ENCODE measurements around the gene ERCC6L2. TPM values are rescaled to one million over a fixed set of nuclear protein-coding genes. Genes with fewer than 3 reads are reported as not detected.

Gene ERCC6L2
- total and polyA plus RNA-seq, 9 of the 15 experiments (the other 6 are each of a cell fraction or from before 2014, with no cell fraction given) = 7.8 to 42.8 (median 23.6) TPM

- no peak for TF ChIP-seq DIDO1 (tag; IDR thresholded peaks at IDR 0.05; ENCODE audit: low read depth)
- no peak for TF ChIP-seq FOXJ2 (tag; IDR thresholded peaks at IDR 0.05)
- no peak for TF ChIP-seq RBM14 (IDR thresholded peaks at IDR 0.05; ENCODE audit: borderline replicate concordance, insufficient read depth, low read depth, low read length)
- TF ChIP-seq ETV5 (CRISPR knock-in tag; IDR thresholded peaks at IDR 0.05; ENCODE audit: low read depth) = no peak
- no peak for TF ChIP-seq HMGN3 (IDR thresholded peaks at IDR 0.05; ENCODE audit: borderline replicate concordance, extremely low read depth, insufficient read length, low read depth, low read length)
- TF ChIP-seq TCF15 (CRISPR knock-in tag; IDR thresholded peaks at IDR 0.05) = no peak
- TF ChIP-seq ZZZ3 (IDR thresholded peaks at IDR 0.05) = no peak
- TF ChIP-seq SMAD1 (IDR thresholded peaks at IDR 0.05; ENCODE audit: low read depth, low read length, partially characterized antibody) = no peak
- TF ChIP-seq ZNF699 (CRISPR knock-in tag; IDR thresholded peaks at IDR 0.05; ENCODE audit: insufficient replicate concordance) = no peak
- no peak for TF ChIP-seq TFAM (CRISPR knock-in tag; conservative IDR thresholded peaks at IDR 0.05)
- no peak for TF ChIP-seq E2F8 (IDR thresholded peaks at IDR 0.05; ENCODE audit: low read depth, partially characterized antibody)
- no peak for TF ChIP-seq PATZ1 (CRISPR knock-in tag; IDR thresholded peaks at IDR 0.05; ENCODE audit: borderline replicate concordance)
- ChIA-PET CTCF (ENCODE audit: low intra/inter-chr PET ratio) (no interaction called here), POLR2A (interaction anchor here (0.7 kb wide), 1 partner anchor 258 kb away, joined by 3 read pairs; no protein-coding TSS in a partner anchor)
- WGBS (ENCODE audit: insufficient coverage, low coverage, missing lambda C conversion rate) = 80% methylated on average over 4 of the region's 4 CpGs
- no peak for FAIRE-seq
- BruUV-seq (replicated peaks) = no TSS peak
- Histone ChIP-seq H3K4me1 (replicated peaks in 1 of 2; ENCODE audit: control insufficient read depth in 2 of 2, insufficient read depth in 2 of 2, low read length in 2 of 2) (no peaks in the 10 kb centered on the region), H2AFZ (ENCODE audit: low read depth, low read length) (no peak overlapping the region), H3K79me2 (ENCODE audit: control insufficient read depth, insufficient read depth, low read length) (no peaks in the 10 kb centered on the region), H3K9ac (ENCODE audit: insufficient read depth in 1 of 2, low read depth in 2 of 2, low read length in 2 of 2) (no peak overlapping the region), H3K27ac (ENCODE audit: extremely low read depth, low read depth, low read length) (no peak overlapping the region), H3K4me2 (ENCODE audit: insufficient read depth, low read length) (no peak overlapping the region), H3K36me3 (ENCODE audit: control insufficient read depth, insufficient read depth, low read length) (peaks cover 18% of the 10 kb centered on the region; the same call in 2 of the 3 replicates), H3K27me3 (ENCODE audit: control insufficient read depth in 2 of 2, insufficient read depth in 2 of 2, low read length in 2 of 2) (no peaks in the 10 kb centered on the region), H3K4me3 (no peak overlapping the region), H3K9me3 (replicated peaks; ENCODE audit: control insufficient read depth, insufficient read depth, low read depth, low read length) (no peaks in the 10 kb centered on the region), H3K9me1 (ENCODE audit: control insufficient read depth, insufficient read depth, low read length) (no peaks in the 10 kb centered on the region), H4K20me1 (replicated peaks; ENCODE audit: control insufficient read depth, insufficient read depth, low read length) (no peaks in the 10 kb centered on the region)
- DNase-seq (ENCODE audit: extremely low read depth in 1 of 4, low spot score in 3 of 4) = no peak
- intact Hi-C loops (cut with micrococcal nuclease) (no loop called here), in situ Hi-C loops (cut with MboI) (no loop called here)
- ATAC-seq = no peak
Observed at GRCh38 chr9:95978106-95978505, 102.6 kb downstream of the ERCC6L2 start.

All from K562 (cell line).